ENCODE results near the gene SNX14. TPM values are rescaled to one million over a fixed set of nuclear protein-coding genes. Genes with fewer than 3 reads are reported as not detected.

Gene SNX14
- total and polyA plus RNA-seq, 2 of the 8 experiments (the other 6 are each of a cell fraction or from before 2014, with no cell fraction given), result 11.9 to 24.2 TPM

GRCh38 chr6:85641522-85641896 is 47.9 kb upstream of the SNX14 start (continued):
- TF ChIP-seq CHD7 (IDR thresholded peaks at IDR 0.05; ENCODE audit: insufficient replicate concordance, low read length) (no peak), FOSL1 (IDR thresholded peaks at IDR 0.05; ENCODE audit: insufficient read depth, low read depth, low read length) (no peak), CHD1 (IDR thresholded peaks at IDR 0.05; ENCODE audit: low read depth, low read length) (0 out of 2 replicates have a peak, but pooled peaks have one; percentile 45)

All from H1 (cell line).